Anterior cingulate cortex (tissue), 58 donors: ENCODE results near the gene IGF2R.

ENCODE experiments used
- DNase-seq, 58 donors: peaks; one replicate each; lab custom pipeline; 2025; lab: John Stamatoyannopoulos, UW

IGF2R gene

GRCh38 chr6:160142115-160142715, 173.3 kb downstream of the IGF2R start:
- no peak for DNase-seq

GRCh38 chr6:160146454-160147145, 177.7 kb downstream of the IGF2R start:
- no peak for DNase-seq

GRCh38 chr6:160147146-160147536, 178.3 kb downstream of the IGF2R start:
- DNase-seq: no peak

- DNase-seq: no peak
Observed at GRCh38 chr6:160154471-160154870, 185.6 kb downstream of the IGF2R start.

- DNase-seq: no peak
Observed at GRCh38 chr6:160156842-160157241, 188.0 kb downstream of the IGF2R start.

- no peak for DNase-seq
Observed at GRCh38 chr6:160160450-160160849, 191.6 kb downstream of the IGF2R start.
